K562 (cell line): Measurements from ENCODE around the gene CFAP54. TPM values are rescaled to one million over a fixed set of nuclear protein-coding genes. Genes with fewer than 3 reads are reported as not detected.

ENCODE experiments used
- ATAC-seq: fragments of 200-7000 bp; cut with Tn5 transposase; 3 replicates; pipeline ENCODE4 v1.9.1; 2020; ENCODE audit warnings: moderate library complexity
- BruUV-seq: library from RNA; stranded (reverse); fragments of 400-500 nt; replicated peaks from 2 replicates; lab custom pipeline; 2021; lab: Mats Ljungman, UMichigan
- CTCF ChIA-PET: fragments of 300-600 bp; formaldehyde crosslinking; extraction: SDS; loops from one replicate; lab custom pipeline; 2021; ENCODE audit warnings: low intra/inter-chr PET ratio; lab: Yijun Ruan, JAX
- POLR2A ChIA-PET: fragments of 300-600, 350-650 bp; sonication (Branson Sonifier 250); formaldehyde crosslinking; extraction: SDS; loops from one replicate; lab custom pipeline; 2021; ENCODE audit warnings: antibody characterized with exemption, inconsistent platforms; lab: Yijun Ruan, JAX
- DNase-seq, 4 experiments: peaks; one replicate each; pipeline versions ENCODE4 v3.0.0 to v3.0.0-alpha.2; 2011 to 2018; ENCODE audit warnings: low spot score in 3 of 4, mixed read lengths in 3 of 4; ENCODE audit errors: extremely low read depth in 1 of 4
- FAIRE-seq: peaks from 2 replicates; lab custom pipeline; 2011; peaks lifted over from hg19 to GRCh38; lab: Jason Lieb, UNC
- H2AFZ ChIP-seq: 2 replicates; pipeline ENCODE4 v1.6.0; 2011; ENCODE audit warnings: low read depth, low read length, control low read depth, inconsistent platforms
- H3K27ac ChIP-seq: fragments of 200-600 bp; 3 replicates; pipeline ENCODE4 v1.8.0; 2011; ENCODE audit warnings: low read depth, mild to moderate bottlenecking, control low read depth, inconsistent platforms, low read length, moderate library complexity, mixed read lengths; ENCODE audit errors: extremely low read depth
- H3K27me3 ChIP-seq, 2 experiments: fragments of 300-600 bp in 1 of 2; 2 replicates in 1 of 2; 3 replicates in 1 of 2; pipeline versions ENCODE4 v1.6.0 to v1.8.0; 2011; ENCODE audit warnings: inconsistent platforms in 2 of 2, low read length in 2 of 2, mild to moderate bottlenecking in 1 of 2, mixed read lengths in 1 of 2, moderate library complexity in 1 of 2; ENCODE audit not compliant: control insufficient read depth in 2 of 2, insufficient read depth in 2 of 2
- H3K36me3 ChIP-seq: fragments of 300-600 bp; 3 replicates; pipeline ENCODE4 v1.8.0; 2011; ENCODE audit warnings: mild to moderate bottlenecking, low read length, inconsistent platforms; ENCODE audit not compliant: control insufficient read depth, insufficient read depth
- H3K4me1 ChIP-seq, 2 experiments: fragments of 200-600 bp in 1 of 2; replicated peaks in 1 of 2; 2 replicates in 1 of 2; 3 replicates in 1 of 2; pipeline versions ENCODE4 v1.5.1 to v1.8.0; 2011; ENCODE audit warnings: inconsistent platforms in 2 of 2, low read length in 2 of 2, mild to moderate bottlenecking in 1 of 2, mixed read lengths in 1 of 2, moderate library complexity in 1 of 2; ENCODE audit not compliant: control insufficient read depth in 2 of 2, insufficient read depth in 2 of 2
- H3K4me2 ChIP-seq: 2 replicates; pipeline ENCODE4 v1.6.1; 2011; ENCODE audit warnings: low read length, control low read depth, inconsistent platforms, mixed read lengths; ENCODE audit not compliant: insufficient read depth
- H3K4me3 ChIP-seq: fragments of 200-600 bp; sonication (generic), shearing (Covaris generic); 2 replicates; pipeline ENCODE4 v1.5.1; 2016; ENCODE audit warnings: control low read depth, inconsistent platforms
- H3K79me2 ChIP-seq: fragments of 200-600 bp; 3 replicates; pipeline ENCODE4 v1.8.0; 2011; ENCODE audit warnings: low read length, inconsistent platforms; ENCODE audit not compliant: control insufficient read depth, insufficient read depth
- H3K9ac ChIP-seq, 2 experiments: 2 replicates each; pipeline versions ENCODE4 v1.6.0 to v1.6.1; 2011; ENCODE audit warnings: low read depth in 2 of 2, low read length in 2 of 2, control low read depth in 1 of 2, inconsistent platforms in 1 of 2, mild to moderate bottlenecking in 1 of 2, mixed read lengths in 1 of 2; ENCODE audit not compliant: insufficient read depth in 1 of 2
- H3K9me1 ChIP-seq: one replicate; pipeline ENCODE4 v1.6.0; 2011; ENCODE audit warnings: inconsistent platforms, mild to moderate bottlenecking, low read length, moderate library complexity; ENCODE audit not compliant: control insufficient read depth, insufficient read depth
- H3K9me3 ChIP-seq: replicated peaks from 2 replicates; pipeline ENCODE4 v1.5.1; 2011; ENCODE audit warnings: low read depth, low read length, inconsistent platforms; ENCODE audit not compliant: control insufficient read depth, insufficient read depth
- H4K20me1 ChIP-seq: replicated peaks from 2 replicates; pipeline ENCODE4 v1.6.1; 2011; ENCODE audit warnings: low read length, inconsistent platforms, mixed read lengths; ENCODE audit not compliant: control insufficient read depth, insufficient read depth
- CTCF ChIP-seq, 3 experiments: IDR thresholded peaks in 2 of 3; conservative IDR thresholded peaks in 1 of 3; 2 replicates each; pipeline ENCODE4 v1.5.1; 2011 to 2012; ENCODE audit warnings: low read length in 3 of 3, mild to moderate bottlenecking in 3 of 3, control low read depth in 2 of 3, improper control_type of control experiment in 1 of 3, inconsistent platforms in 1 of 3, low read depth in 1 of 3, mixed read lengths in 1 of 3, moderate library complexity in 1 of 3; ENCODE audit not compliant: insufficient read depth in 2 of 3
- TEAD4 ChIP-seq, 2 experiments: sonication (generic) in 1 of 2; formaldehyde crosslinking in 1 of 2; IDR thresholded peaks; 2 replicates each; pipeline versions ENCODE4 v1.6.1 to v1.8.0; 2012 to 2022; ENCODE audit warnings: borderline replicate concordance in 1 of 2, inconsistent platforms in 1 of 2, low read length in 1 of 2, mild to moderate bottlenecking in 1 of 2, missing genetic modification reagents in 1 of 2
- WGBS: fragments of 100-300 bp; shearing (Covaris generic); methylation state at CpG from one replicate; pipeline ENCODE4 v1.1.6; 2016; ENCODE audit warnings: low coverage, mixed read lengths; ENCODE audit not compliant: insufficient coverage; ENCODE audit errors: missing lambda C conversion rate; 5-methylcytosine and 5-hydroxymethylcytosine counted together
- in situ Hi-C: fragments of 300-500 bp; cut with MboI; formaldehyde crosslinking; loops from 4 replicates; pipeline ENCODE4 v1.15.0; 2018; ENCODE audit warnings: inconsistent platforms, mixed read lengths
- intact Hi-C: fragments of 100-400 bp; cut with micrococcal nuclease; formaldehyde crosslinking; loops from 2 replicates; pipeline ENCODE4 v1.14.2; 2022
- polyA plus RNA-seq, 8 experiments: library from polyadenylated mRNA; depleted of rRNA in 4 of 8; stranded (reverse) in 5 of 8; unstranded in 3 of 8; fragments of >200 nt; fragmentation: Nextera tagmentation in 2 of 8; fragmentation: Illumina TruSeq in 1 of 8; extraction: Ambion mirVana in 2 of 8; extraction: Trizol in 1 of 8; gene quantifications; 2 replicates each; pipeline versions ENCODE4 v1.2.1 to v1.2.3, GENCODE V29; 2011 to 2014; ENCODE audit warnings: inconsistent platforms in 1 of 8, missing spikeins in 1 of 8
- total RNA-seq, 7 experiments: library from RNA; depleted of rRNA in 6 of 7; stranded (reverse); fragments of >200 nt in 6 of 7; fragmentation: Illumina TruSeq in 2 of 7; extraction: Trizol in 2 of 7; gene quantifications; 2 replicates each; pipeline versions ENCODE4 v1.2.1 to v1.2.3, GENCODE V29; 2011 to 2021; ENCODE audit warnings: low replicate concordance in 1 of 7

CFAP54 gene
- total and polyA plus RNA-seq, 9 of the 15 experiments (the other 6 are each of a cell fraction or from before 2014, with no cell fraction given), result 0.03 to 0.23 (median 0.10) TPM; not detected in 3

- H4K20me1 ChIP-seq, result no peaks in the 10 kb centered on the region
- H3K9me3 ChIP-seq, result no peaks in the 10 kb centered on the region
- no peak overlapping the region for H3K9ac ChIP-seq
- H3K4me3 ChIP-seq, result no peak overlapping the region
- ATAC-seq (no peak), DNase-seq (no peak), FAIRE-seq (no peak)
- peak overlapping the region; percentile 86 for H2AFZ ChIP-seq
- no peak overlapping the region for H3K27ac ChIP-seq
- no TSS peak for BruUV-seq
- TF ChIP-seq TEAD4 (IDR thresholded peaks at IDR 0.05; ENCODE audit: low read length), result no peak
- no peak for TF ChIP-seq TEAD4 (CRISPR knock-in tag; IDR thresholded peaks at IDR 0.05; ENCODE audit: borderline replicate concordance)
- peak in 1 of 3 experiments; percentile 26; a peak in 2 of 6 replicates for TF ChIP-seq CTCF (IDR thresholded peaks at IDR 0.05 in 2 of 3, conservative IDR thresholded peaks at IDR 0.05 in 1 of 3; ENCODE audit: insufficient read depth in 2 of 3, low read depth in 1 of 3, low read length in 3 of 3)
- ChIA-PET POLR2A (interaction anchor here (0.6 kb wide), 1 partner anchor 90 kb away, joined by 3 read pairs; no protein-coding TSS in a partner anchor), CTCF (no interaction called here)
- H3K27me3 ChIP-seq, result no peaks in the 10 kb centered on the region
- no peaks in the 10 kb centered on the region for H3K79me2 ChIP-seq
- in situ Hi-C loops, result loop anchor here (25.0 kb wide), 1 partner anchor 888 kb away; no protein-coding TSS in a partner anchor
- H3K4me2 ChIP-seq, result no peak overlapping the region
- intact Hi-C loops, result loop anchor here (5.0 kb wide), 1 partner anchor 98 kb away; the partner anchor contains the start of gene CDK17
- no peaks in the 10 kb centered on the region for H3K9me1 ChIP-seq
- H3K36me3 ChIP-seq, result no peaks in the 10 kb centered on the region; the same call in 2 of the 3 replicates
- peaks cover 5 to 21% of the 10 kb centered on the region in 2 experiments; a peak in 4 of 5 replicates for H3K4me1 ChIP-seq
- whole genome bisulfite sequencing, result 38% methylated on average over 3 of the region's 3 CpGs
Observed at GRCh38 chr12:96500693-96501092, 11.3 kb downstream of the CFAP54 start.
